CD4-positive, alpha-beta T cell treated with Interleukin-12 subunit alpha and Interleukin-12 subunit beta, for 1 hour (primary cell): Measurements from ENCODE around the gene LAMA4.

Experiments
- DNase-seq: peaks from one replicate; pipeline ENCODE4 v3.0.0-alpha.2; 2020

The LAMA4 gene

DNA sequence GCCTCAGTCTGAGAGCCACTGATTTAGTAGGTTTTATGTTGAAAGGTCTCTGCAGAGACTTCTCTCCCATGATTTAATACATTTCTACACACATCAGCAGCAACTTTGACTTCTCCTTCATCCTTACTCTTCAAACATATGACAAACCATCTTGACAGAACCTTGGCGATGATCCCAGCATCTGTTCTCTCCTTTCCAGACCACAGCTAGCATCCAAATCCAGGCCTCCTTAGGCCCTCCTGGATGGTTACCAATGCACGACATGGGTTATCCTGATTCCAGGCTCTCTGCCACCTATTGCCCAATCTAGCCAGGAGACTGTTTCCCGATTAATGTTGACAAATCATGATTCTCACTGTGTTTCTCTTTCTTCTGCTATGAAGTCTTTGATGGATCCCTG is 16.8 kb downstream of the LAMA4 start:
- no peak for DNase-seq

DNA sequence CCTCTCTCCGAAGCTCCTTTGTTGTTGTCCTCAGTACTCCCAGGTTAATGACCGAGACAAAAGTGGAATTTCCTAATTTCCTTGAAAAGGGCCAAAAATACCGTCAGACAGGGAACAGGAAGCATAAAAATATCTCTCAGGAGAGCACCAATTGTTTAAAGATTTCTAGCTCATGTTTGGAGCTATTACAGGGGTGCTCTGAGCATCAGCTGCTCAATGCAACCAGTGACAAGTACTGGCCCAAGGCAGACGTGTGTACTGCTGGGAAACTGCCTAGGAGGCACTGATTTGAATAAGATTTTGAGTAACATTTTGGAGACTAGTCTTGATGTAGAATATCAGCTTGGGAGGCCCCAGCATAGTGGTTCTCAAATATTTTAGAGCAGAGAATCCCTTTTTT is 17.3 kb downstream of the LAMA4 start:
- no peak for DNase-seq

DNA sequence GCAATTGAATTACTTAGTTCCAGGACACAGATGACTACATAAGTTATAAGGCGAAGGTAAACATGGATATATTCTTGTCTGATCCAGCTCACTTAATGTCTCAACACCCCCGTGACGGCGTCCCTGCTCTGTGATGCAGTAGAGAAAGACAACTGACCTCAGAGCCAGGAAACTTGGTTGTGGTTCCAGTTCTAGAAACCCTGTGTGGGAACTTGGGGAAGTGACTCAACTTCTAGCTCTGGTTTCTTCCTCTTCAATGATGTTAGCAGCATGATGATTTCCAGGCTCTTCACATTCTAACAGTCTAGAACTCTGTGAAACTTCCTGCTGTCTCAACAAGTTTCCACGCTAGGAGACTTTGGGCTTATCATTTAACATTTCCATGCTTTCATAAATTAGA is 18.4 kb downstream of the LAMA4 start:
- no peak for DNase-seq

DNA sequence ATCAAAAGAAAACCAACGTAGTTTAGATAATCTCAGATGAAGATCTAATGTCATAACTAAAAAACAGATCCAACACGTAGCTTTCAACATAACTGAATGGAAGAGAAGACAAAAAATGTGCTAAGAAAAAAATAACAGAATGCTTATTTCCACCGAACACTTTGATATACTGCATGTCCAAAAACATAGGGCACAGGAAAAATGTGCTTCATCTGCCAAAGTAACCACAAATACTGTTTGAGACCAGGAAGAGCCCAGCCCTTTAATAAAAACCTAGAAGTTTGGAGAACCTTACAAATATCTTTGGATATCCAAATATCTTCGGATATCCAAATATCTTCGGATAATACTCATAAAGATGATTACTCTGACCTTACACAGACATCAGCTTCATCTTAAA is 19.8 kb downstream of the LAMA4 start:
- DNase-seq, result no peak

DNA sequence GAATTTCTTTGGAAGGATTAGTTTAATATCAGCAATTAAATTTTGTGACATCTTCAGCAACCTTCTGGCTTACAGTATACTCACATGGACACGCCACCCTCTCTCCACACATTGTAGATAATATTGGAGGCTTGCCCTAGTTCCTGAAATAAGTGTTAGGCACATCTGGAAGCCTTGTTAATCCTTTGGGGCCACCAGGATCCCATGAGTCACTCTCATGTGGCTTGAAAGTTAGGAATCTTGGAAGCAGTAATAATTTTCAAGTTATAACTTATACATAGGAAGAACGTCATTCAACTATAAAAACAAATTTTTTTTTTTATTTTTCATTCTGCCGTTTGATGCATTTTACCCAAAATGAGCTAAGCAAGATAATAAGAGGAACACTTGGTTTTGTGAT is 20.5 kb downstream of the LAMA4 start:
- DNase-seq, result no peak

DNA sequence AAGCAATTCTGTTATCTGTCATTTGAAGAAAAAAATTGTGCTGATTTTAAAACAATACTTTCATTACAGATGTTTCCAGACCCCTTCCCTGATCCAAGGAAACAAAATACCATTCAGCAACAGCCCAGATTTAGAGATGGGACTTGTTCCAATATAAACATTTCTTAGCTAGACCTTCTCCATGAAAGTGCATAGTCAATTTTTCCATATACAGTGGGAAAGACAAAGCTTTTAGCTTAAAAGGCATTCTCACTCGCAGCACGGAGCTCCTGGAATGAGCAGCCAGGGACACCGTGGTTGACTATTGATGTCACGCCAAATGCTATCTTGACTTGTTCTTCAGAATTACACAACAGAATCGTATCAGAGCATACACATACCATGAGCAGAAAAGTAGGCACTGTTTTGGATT is 21.5 kb downstream of the LAMA4 start:
- DNase-seq, result no peak

DNA sequence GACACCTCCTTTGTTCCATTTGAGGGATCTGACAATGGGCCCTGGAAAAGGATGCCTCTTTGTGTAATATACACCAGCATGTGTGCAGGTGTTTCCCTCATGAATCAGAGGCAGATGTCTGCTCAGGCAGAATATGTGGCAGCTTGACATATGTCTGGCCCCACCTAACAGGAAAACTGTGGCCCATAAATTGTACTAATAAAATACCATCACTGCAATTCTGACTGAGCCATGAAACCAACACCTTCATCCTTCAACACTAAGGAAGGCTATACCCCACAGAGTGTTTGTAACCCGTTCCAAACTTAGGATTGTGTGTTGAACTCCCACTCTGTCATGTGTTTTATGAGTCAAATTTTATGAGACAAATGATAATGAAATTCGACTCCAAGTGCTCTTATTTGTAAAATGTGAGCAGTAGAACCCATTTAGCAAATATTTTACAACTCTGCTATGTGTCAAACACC is 22.7 kb downstream of the LAMA4 start:
- DNase-seq, result no peak

DNA sequence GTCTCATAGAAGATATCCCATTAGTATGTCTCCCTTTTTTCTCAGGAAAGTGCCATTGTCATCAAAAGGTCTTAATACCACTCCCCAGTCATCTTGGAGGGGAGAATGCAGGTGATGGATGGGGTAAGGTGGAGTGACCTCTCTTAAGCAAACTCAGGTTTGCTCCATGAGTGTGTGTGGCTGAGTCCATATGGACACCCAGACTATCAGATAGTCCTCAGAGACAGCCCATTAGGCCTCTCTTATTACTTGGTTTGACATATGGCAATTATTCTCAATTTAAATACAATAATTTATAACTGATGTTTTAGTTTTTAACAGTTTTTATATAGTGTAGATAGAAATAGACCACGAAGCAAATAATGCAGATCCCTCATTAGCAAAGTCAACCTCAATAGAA is 23.2 kb downstream of the LAMA4 start:
- DNase-seq, result no peak

DNA sequence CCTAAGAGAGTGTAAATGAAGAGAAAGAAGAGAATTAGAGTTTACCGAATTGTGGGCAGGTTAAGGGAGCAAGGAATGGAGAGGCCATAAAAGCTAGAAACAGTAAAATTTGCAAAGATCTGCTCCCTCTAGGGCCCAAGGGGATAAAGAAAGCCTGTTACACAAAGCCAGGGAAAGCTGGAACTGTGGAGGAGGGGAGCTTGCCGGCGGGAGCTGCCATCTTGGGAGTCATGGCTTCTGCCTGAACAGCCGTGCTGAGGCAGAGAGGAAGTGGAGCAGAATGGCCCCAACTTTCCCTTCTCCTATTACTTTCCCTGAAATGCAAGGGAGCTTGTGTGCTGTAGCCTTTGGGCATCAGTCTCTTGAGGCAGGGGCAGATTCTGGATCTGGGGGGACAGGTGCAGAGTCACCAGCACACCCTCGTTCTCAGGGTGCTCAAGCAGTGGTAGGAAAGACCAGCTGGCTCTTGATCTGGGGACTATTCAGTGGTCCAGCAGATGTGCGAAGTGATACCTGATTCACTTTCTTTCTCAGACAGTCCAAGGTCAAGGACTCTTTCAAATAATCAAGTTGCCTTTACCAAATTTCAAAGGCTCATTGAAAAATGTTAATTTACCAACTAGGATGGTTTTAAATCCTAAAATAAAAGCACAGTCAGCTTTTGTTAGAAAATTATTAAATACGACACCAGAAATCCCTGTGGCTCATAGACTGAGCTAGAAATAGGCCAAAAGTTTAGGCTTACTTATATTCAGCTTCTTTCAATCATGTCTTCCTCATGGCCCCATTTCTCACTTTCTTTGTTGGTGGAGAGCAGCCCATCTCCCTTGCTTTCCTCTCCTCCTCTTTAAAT is 25.7 kb downstream of the LAMA4 start:
- DNase-seq, result no peak

DNA sequence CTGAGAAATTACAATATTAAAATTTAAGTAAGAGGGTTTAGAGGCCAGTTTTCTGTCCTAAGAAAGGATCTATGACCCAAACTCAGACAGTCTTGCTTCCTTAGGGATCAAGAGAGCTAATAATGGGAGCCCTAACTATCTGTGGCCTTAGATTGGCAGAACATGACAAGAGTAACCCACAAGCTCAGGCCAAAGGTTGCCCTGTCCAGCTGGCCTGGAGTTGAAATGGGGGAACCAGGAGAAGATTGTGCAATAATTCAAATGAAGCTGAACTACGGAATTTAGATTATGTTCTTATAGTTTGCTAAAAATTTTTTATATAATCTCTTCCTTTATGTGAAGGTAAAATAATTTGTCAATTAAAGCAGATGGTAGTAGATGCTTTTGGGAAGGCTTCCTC is 26.4 kb downstream of the LAMA4 start:
- DNase-seq, result no peak

DNA sequence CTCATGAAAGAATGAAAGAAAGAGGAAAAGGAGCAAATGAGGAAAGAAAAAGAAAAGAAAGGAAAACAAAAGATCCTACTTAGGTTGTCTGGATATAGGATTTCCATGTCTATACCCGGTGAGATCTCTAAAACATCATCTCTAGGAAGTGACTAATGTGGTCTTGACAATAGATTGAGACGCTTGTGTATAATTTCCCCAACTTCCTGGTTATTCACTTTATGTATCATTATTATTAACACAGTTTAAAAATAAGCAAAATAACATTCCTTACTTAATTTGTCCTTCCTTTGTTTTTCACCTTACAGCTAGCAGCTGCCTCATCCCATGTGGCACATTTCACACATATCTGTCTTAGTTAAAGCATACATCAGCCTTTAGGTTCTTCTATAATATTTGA is 27.0 kb downstream of the LAMA4 start:
- DNase-seq, result no peak

DNA sequence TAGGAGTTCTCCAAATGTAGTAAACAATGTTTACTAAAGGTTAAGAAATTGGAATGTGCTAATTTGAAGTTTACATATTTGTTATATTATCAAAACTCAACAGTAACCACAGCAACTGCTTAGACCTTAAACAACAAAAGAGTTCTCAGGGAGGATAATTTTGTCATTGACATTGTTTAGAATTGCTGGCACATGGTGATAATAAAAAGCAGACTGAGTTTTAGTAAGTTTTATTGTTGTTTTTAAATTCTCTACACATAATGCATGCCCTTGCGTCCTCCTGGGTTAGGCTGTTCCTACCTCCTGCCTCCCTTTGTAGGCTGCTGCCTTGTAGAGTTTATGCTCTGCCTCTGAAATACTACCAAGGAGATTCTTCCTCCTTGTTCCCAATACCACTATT is 28.7 kb downstream of the LAMA4 start:
- DNase-seq, result no peak

DNA sequence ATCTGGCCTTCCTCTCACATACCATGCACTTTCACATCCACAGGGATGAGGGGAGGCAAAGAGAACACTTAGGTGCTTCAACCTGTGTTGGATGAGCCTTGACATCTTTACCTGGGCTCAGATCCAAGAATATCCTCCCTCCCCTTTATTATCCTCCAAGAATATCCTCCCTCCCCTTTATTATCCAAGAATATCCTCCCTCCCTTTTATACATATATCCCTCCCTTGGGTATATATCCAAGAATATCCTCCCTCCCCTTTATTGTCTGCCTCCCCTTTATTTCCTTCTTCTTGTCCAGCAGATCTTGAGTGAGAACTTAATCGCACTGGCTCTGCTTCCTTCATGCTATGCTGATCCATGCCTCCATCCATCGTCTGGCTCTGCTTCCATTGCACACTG is 30.3 kb downstream of the LAMA4 start:
- no peak for DNase-seq

DNA sequence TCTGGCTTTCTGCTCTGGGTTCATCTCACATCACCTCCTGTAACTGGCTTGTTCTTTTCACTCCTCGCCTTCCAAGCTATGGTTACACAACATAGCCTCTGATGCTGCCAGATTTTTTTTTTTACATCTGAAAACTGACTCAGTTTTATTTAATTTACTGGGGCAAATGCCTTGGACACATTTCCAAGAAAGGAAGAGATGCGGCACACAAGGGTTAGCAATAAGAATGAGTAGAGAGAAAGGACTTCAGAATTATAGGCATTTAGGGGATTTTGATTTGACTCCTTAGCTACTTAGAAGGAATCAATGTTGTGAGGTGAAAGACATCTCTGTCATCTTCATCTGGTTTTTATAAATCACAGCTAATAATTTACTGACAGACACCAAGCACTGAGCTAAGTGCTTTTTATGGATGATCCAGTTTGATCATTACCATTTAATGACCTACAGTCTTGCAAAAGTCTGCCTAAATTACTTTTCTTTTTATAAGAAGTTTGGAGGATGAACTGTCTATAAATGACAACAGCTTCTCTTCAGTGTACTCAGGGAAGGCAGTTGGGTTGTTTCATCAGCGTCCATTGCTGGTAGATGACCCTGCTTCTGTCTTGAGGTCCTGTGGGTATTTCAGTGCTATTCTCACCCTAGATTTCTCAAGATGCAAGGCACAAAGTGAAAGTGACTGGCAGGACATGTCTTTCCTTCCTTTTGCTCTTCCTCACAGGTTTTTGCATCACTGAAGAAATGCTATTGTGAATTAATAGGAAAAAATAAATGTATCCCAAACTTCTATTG is 31.1 kb downstream of the LAMA4 start:
- no peak for DNase-seq

DNA sequence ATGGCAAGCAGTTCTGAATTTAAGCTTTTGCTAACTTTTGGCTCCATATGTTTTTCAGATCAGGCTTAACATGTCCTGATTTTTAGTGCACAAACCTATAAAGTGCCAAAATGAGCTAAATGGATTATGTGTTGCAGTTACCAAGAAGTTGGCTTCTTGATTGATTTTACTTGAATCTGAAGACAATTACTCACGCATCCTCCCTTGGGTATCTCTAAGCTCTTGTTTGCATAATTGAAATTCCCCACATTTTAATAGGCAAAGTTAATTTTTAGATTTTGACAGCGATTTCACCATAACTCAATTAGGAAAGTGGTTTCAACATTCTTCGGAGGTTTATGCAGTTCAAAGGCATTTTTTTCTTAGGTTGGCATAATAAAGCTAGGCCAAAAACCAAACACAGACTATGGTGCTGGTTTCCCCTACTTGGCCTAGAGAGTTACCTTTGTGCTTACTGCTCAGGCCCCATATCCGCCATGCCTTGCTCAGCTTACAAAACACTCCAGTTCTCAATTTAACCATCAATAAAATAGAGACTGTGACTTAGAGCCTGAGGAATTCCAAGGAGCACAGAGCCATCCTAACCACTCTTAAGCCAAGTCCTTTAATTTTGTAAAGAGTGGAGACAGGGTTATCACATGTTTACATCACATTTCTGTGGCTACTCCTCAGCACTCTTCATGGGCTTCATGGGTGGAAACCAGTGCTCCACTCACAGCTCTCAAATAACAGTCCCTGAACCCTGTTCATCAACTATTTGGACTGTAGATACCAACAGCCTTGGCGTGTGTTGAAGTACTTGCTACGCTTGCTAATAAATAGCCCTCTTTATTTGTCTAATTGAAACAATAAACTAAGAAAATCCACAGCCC is 32.1 kb downstream of the LAMA4 start:
- DNase-seq, result no peak

DNA sequence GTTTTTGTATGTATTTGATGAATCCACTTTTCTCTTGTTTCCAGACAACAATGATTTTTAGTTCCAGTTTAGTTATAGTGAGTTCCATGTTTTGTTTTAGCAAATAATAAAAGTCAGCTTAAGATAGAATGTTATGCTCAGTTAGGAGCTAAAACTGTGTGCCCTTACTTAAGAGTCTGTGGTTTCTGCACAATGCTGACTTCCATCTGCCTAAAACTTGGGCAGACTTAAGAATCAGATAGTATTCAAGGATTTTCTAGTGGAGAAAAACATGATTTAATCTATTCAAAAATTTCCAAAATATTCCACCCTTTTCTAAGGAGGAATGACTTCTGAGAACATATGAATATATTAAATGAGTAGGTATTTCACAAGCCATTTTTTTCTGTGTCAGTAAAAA is 32.8 kb downstream of the LAMA4 start:
- DNase-seq, result no peak

DNA sequence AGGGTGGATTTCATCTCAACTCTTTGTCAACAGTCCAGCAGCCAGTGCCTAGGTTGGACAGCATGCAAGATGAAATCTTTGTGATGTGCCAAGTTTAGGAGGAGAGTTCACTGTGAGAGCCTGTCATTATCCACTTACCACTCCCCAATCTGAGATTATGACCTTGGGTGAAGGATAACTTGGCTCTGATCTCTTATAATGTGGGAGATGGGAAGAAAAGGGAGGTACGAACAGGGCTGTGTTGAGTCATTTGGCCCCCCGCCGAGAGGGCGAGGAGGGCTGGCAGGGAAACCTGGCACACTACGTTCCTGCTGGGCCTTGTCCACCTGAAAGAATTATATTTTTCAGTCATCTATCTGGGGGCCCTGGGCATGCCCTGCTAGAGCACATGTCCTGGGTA is 35.8 kb downstream of the LAMA4 start:
- no peak for DNase-seq

DNA sequence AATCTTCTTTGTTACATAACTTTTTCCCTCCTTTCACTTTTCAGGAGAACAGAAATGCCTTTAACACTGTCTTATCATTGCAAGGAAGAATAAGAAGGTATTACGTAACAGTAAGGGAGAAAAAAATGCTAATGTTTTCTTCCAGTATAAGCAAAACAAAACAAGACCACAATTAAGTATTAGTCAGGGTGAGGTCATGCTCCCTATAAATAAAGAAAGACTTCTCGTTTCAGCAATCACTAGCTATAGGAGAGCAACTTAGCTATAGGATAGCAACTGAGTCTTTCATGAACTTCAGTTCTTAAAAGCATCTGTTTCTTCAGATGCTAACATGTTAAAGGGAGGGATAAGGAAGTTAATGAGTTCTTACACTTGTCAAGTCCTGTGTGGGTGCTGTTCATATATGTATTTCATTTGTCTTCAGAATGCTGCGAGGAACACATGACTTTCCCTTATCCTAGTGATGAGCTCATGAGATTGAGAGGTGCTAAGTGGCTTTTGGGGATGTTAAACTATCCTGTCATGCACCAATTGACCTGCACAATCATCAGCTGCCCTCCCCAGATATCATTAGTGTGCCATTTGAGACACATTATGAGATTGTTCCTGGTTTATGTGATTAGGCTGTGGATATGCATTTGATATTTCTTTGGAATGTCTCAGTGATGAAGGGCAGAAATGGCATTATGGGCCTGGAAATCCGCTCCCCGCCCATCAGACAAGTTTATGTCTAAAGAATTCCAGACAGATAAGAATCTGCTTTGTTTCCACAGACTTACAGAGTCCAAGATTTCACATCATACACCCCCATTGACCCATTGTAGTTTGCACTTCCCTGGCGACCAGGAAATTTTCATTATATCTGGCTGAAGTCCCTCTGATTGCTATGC is 37.5 kb downstream of the LAMA4 start:
- no peak for DNase-seq

DNA sequence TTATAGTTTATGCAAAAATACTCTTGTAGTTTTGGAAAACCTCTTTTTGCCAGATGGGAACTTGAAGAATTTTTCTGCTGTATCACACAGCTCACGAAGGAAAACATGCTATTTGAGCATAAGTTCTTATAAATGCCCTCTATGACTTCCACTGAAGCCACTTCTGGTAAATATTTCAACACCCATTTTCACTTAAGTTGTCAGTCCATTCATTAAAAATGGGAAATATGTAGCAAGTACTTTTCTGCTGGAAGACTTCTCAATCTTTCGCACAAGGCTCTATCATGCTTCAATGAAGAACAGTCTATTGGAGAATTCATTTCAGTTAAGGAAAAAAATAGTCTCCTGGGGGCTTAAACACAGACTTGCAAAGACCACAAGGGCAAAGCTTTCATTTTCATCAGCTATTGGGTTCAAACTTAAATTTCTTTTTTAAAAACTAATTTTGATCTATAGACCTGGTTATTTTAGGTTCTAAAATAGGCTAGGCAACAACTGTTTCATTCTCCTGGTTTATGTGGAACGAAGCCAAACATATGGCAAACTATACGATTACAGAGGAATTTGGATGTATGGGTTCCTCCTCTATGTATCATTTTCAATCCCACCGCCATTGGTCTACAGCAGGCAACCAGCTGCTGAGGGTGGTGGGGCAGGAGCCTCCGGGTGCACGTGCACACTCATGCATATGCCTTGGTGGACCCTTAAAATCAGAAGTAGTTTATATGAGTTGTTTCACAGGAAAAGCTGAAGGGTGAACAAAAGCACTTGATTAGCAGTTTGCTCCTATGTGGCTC is 38.7 kb downstream of the LAMA4 start:
- no peak for DNase-seq

DNA sequence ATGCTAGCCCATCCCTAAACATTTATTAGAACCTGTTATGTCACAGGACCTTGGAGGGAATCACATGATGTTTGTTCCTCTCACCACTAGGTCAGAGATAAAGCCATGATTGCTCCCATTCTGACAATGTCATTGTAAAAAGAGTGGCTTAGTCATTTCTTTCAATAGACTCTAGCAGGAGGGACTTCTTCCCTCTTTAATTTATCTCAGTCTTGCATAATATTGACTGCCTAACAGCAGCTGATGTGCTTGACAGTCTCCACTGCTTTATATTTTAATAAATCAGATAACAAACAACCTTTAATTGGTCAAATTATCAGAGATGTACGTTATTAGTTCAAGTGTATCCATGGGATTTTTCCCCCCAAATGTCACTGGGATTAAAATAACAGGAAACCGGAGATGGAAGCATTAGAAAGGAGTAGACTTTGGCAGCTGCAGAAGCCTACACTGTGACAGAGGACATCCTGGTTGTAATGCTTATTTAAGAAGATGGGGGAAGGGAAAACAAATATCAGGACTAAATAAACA is 39.6 kb downstream of the LAMA4 start:
- DNase-seq, result no peak

DNA sequence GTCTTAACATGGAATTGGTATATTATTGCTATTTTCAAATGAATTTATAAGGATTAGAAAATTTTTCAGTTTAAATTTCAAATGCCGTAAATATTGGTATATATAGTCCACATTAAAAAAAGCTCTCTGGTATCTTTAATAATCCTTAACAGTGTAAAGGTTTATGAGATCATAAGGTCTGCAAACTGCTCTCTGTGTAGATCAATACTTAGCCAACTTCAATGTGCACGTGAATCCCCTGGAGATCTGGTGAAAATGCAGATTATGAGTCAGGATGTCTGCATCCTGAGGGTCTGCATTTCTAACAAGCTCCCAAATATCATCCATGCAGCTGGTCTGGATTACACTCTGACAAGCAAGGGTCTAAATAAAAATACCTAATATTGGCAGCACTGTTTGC is 43.5 kb downstream of the LAMA4 start:
- DNase-seq, result no peak
